Measurements from ENCODE around the gene SYT1. TPM values are rescaled to one million over a fixed set of nuclear protein-coding genes. Genes with fewer than 3 reads are reported as not detected.

Gene SYT1
- polyA plus RNA-seq, 3 donors: 0.72 TPM; not detected in 2

GRCh38 chr12:79247494-79247893, 382.9 kb downstream of the SYT1 start:
- Histone ChIP-seq H3K27ac (ENCODE audit: low read depth in 1 of 2, low read length in 2 of 2) (no peak overlapping the region), H3K36me3 (replicated peaks in 1 of 2; ENCODE audit: control insufficient read depth in 1 of 2, insufficient read depth in 2 of 2, low read length in 2 of 2) (no peaks in the 10 kb centered on the region), H3K4me1 (ENCODE audit: control insufficient read depth in 1 of 2, insufficient read depth in 2 of 2, low read length in 2 of 2) (no peaks in the 10 kb centered on the region), H4K20me1 (ENCODE audit: insufficient read depth, low read length) (no peaks in the 10 kb centered on the region), H3K27me3 (ENCODE audit: control insufficient read depth in 2 of 2, insufficient read depth in 2 of 2, low read length in 2 of 2) (no peaks in the 10 kb centered on the region), H3K4me3 (replicated peaks in 1 of 3; ENCODE audit: low read depth in 2 of 3, low read length in 3 of 3) (no peak overlapping the region), H2AFZ (ENCODE audit: insufficient read depth, low read depth, low read length, poor library complexity, severe bottlenecking) (no peak overlapping the region), H3K79me2 (ENCODE audit: insufficient read depth, low read length) (no peaks in the 10 kb centered on the region), H3K4me2 (replicated peaks; ENCODE audit: extremely low read depth, low read length, poor library complexity, severe bottlenecking) (no peak overlapping the region), H3K9ac (ENCODE audit: insufficient read depth, low read length, poor library complexity, severe bottlenecking) (no peak overlapping the region), H3K9me3 (replicated peaks in 1 of 2; ENCODE audit: control insufficient read depth in 1 of 2, insufficient read depth in 1 of 2, low read length in 2 of 2) (peaks cover 4% of the 10 kb centered on the region in 2 donors)
- Mint-ChIP-seq H3K4me1 (no peaks in the 10 kb centered on the region), H3K27me3 (ENCODE audit: low read depth in 3 of 3) (no peaks in the 10 kb centered on the region), H3K36me3 (no peaks in the 10 kb centered on the region), H3K4me3 (no peak overlapping the region), H3K9me3 (peaks cover 2 to 8% (median 6%) of the 10 kb centered on the region in 7 donors), H3K27ac (no peak overlapping the region)
- whole genome bisulfite sequencing (ENCODE audit: insufficient coverage): 100% methylated on average over 1 of the region's 2 CpGs
- no peak for TF ChIP-seq CTCF (IDR thresholded peaks at IDR 0.05)
- intact Hi-C loops (cut with micrococcal nuclease): no loop called here
- no peak for DNase-seq

- 80% methylated on average over 1 of the region's 4 CpGs for WGBS (ENCODE audit: insufficient coverage)
- intact Hi-C loops (cut with micrococcal nuclease): no loop called here
- Mint-ChIP-seq H3K9me3 (peaks cover 0 to 5% (median 2%) of the 10 kb centered on the region in 7 donors), H3K27ac (no peak overlapping the region), H3K27me3 (ENCODE audit: low read depth in 3 of 3) (no peaks in the 10 kb centered on the region), H3K4me3 (no peak overlapping the region), H3K36me3 (no peaks in the 10 kb centered on the region), H3K4me1 (no peaks in the 10 kb centered on the region)
- no peaks in the 10 kb centered on the region for H3K9me3 ChIP-seq (replicated peaks in 1 of 2; ENCODE audit: control insufficient read depth in 1 of 2, insufficient read depth in 1 of 2, low read length in 2 of 2)
- TF ChIP-seq CTCF (IDR thresholded peaks at IDR 0.05): no peak
- no peak overlapping the region for H3K9ac ChIP-seq (ENCODE audit: insufficient read depth, low read length, poor library complexity, severe bottlenecking)
- H2AFZ ChIP-seq (ENCODE audit: insufficient read depth, low read depth, low read length, poor library complexity, severe bottlenecking): no peak overlapping the region
- no peak overlapping the region for H3K4me2 ChIP-seq (replicated peaks; ENCODE audit: extremely low read depth, low read length, poor library complexity, severe bottlenecking)
- H4K20me1 ChIP-seq (ENCODE audit: insufficient read depth, low read length): no peaks in the 10 kb centered on the region
- no peaks in the 10 kb centered on the region for H3K27me3 ChIP-seq (ENCODE audit: control insufficient read depth in 2 of 2, insufficient read depth in 2 of 2, low read length in 2 of 2)
- H3K4me3 ChIP-seq (replicated peaks in 1 of 3; ENCODE audit: low read depth in 2 of 3, low read length in 3 of 3): no peak overlapping the region
- no peak for DNase-seq
- no peaks in the 10 kb centered on the region for H3K79me2 ChIP-seq (ENCODE audit: insufficient read depth, low read length)
- no peak overlapping the region for H3K27ac ChIP-seq (ENCODE audit: low read depth in 1 of 2, low read length in 2 of 2)
- H3K4me1 ChIP-seq (ENCODE audit: control insufficient read depth in 1 of 2, insufficient read depth in 2 of 2, low read length in 2 of 2): no peaks in the 10 kb centered on the region
- no peaks in the 10 kb centered on the region for H3K36me3 ChIP-seq (replicated peaks in 1 of 2; ENCODE audit: control insufficient read depth in 1 of 2, insufficient read depth in 2 of 2, low read length in 2 of 2)
Observed at GRCh38 chr12:79250186-79250585, 385.6 kb downstream of the SYT1 start.

Data from CD14-positive monocyte (primary cell).